ENCODE results near the gene NEFH. TPM values are rescaled to one million over a fixed set of nuclear protein-coding genes. Genes with fewer than 3 reads are reported as not detected.

The NEFH gene
- total RNA-seq, 1 experiment from 2014 or later = not detected

DNA sequence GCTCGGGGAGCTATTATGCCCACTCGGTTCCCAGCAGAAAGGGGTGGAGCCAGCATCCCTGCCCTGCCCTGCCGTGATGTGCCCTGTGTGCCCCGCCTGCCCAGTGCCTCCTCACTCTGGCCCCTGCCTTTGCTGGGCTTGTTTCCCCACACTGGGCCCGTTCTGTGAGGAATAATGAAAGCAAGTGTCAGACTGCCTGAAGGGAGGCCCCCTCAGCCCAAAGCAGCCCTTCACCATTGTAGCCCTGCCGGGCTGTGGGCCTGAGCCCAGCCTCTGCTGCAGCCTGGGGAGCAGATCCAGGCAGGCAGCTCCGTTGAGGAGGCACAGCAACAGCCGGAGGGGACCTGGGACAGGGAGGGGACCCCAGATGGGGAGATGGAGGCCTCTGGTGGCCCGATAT, 20.2 kb upstream of the NEFH start:
- in situ Hi-C loops (cut with HindIII; ENCODE audit: low pct_unique_long_range_greater_than_20kb, low sequenced_read_pairs) = no loop called here
- DNase-seq (ENCODE audit: low read depth) = no peak

- in situ Hi-C loops (cut with HindIII; ENCODE audit: low pct_unique_long_range_greater_than_20kb, low sequenced_read_pairs) = no loop called here
- DNase-seq (ENCODE audit: low read depth) = no peak
Measured at GRCh38 chr22:29461263-29461662, 18.8 kb upstream of the NEFH start.

GRCh38 chr22:29463629-29464028, 16.4 kb upstream of the NEFH start:
- in situ Hi-C loops (cut with HindIII; ENCODE audit: low pct_unique_long_range_greater_than_20kb, low sequenced_read_pairs) = no loop called here
- no peak for DNase-seq (ENCODE audit: low read depth)

GRCh38 chr22:29464581-29464980, 15.4 kb upstream of the NEFH start:
- in situ Hi-C loops (cut with HindIII; ENCODE audit: low pct_unique_long_range_greater_than_20kb, low sequenced_read_pairs) = no loop called here
- DNase-seq (ENCODE audit: low read depth) = no peak

DNA sequence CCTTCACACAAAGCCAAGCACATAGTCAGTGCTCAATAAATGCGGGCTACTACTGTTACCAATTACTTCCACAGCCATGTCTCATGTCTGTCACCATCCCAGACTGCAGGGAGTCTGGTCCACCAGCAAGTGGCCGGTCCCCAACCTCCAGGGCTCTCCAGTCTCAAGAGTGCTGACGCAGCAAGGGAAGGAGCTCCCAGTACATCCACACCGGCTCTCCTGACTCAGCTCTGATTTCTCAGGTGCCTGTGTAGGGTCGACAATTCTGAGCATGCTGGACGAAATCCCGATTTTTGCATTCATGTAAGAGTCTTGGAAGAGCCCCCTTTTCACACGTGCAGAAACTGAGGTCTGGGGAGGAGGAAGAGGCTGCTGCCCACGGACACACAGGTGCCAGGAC, 10.3 kb upstream of the NEFH start:
- DNase-seq (ENCODE audit: low read depth) = peak; percentile 9
- in situ Hi-C loops (cut with HindIII; ENCODE audit: low pct_unique_long_range_greater_than_20kb, low sequenced_read_pairs) = no loop called here

DNA sequence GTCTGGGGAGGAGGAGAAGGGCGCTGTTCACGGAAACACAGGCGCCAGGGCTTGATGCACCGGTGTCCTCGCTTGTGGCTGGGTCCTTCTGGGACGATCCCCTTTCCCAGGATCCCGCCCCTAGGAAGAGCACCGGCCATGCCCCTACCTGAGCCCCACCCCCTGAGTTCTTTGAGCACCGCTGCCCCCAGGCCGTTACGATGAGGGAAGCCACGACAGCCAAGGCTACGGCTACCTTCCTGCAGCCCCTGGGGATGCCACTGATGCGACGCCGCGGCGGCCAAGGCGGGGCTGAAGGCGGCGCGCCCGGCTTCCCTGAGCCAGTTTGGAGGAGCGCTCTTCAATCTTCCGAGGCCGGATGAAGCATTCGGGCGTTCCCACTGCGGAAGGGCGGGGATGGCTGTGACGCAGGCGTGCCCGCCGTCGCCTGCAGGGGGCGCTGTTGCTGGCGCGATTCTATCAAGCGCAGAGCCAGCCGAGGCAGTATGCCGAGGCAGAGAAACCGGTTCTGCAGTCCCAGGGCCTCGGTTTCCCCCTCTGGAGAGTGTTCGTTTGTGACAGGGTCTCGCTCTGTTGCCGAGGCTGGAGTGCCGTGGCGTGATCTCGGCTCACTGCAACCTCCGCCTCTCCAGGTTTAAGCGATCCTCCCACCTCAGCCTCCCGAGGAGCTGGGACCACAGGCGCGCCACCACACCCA, 9.7 kb upstream of the NEFH start:
- peak; percentile 79 for DNase-seq (ENCODE audit: low read depth)
- in situ Hi-C loops (cut with HindIII; ENCODE audit: low pct_unique_long_range_greater_than_20kb, low sequenced_read_pairs) = no loop called here

DNA sequence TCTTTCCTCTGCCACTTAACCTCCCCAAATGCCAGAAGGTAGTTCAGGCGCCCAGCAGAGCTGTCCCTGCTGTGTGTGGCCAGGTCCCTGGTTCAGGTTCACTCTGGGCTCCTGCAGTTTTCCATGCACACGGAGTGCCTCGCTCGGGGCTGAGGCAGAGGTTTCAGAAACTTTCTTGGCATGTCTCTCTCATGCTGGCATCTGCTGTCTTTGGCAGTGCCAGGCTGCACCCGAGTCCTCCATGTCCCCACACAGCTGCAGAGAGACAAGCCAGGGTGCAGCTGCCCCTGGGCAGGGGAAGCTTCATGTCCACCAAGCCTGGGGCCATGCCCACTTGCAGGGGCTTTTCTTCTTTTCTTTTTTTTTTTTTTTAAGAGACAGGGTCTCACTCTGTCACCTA, 7.0 kb upstream of the NEFH start:
- in situ Hi-C loops (cut with HindIII; ENCODE audit: low pct_unique_long_range_greater_than_20kb, low sequenced_read_pairs) = no loop called here
- DNase-seq (ENCODE audit: low read depth) = no peak

- in situ Hi-C loops (cut with HindIII; ENCODE audit: low pct_unique_long_range_greater_than_20kb, low sequenced_read_pairs) = no loop called here
- no peak for DNase-seq (ENCODE audit: low read depth)
Measured at GRCh38 chr22:29475550-29475949, 4.5 kb upstream of the NEFH start.

- in situ Hi-C loops (cut with HindIII; ENCODE audit: low pct_unique_long_range_greater_than_20kb, low sequenced_read_pairs) = no loop called here
- DNase-seq (ENCODE audit: low read depth) = no peak
Measured at GRCh38 chr22:29476116-29476515, 3.9 kb upstream of the NEFH start.

DNA sequence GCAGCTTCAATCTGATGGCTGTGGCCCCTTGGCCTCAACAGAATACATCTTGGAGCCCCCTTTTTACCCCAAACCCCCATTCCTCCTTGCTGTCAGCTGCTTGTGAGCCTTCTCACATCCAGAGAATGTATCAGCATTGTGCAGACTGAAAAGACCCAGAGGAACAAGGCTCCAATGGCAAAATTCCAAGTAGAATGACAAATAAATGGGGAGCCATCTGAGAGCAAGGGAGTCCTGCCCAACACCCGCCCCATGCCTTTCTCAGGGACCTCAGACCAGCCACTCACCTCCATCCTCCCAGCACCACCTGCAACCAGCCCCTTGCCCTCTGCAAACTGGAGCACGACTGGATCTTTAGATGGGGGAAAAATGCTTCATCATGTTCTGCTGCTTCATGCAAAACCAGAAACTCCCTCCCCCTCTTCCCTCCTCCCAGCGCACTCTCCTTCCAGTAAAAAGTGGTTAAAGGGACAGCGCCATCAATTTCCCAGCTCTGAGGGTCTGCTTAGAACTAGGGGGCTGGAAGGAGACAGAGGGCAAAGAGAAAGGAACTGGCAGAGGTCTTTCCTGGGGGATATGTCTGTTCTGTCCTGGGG, 2.2 kb upstream of the NEFH start:
- peak; percentile 60 for DNase-seq (ENCODE audit: low read depth)
- in situ Hi-C loops (cut with HindIII; ENCODE audit: low pct_unique_long_range_greater_than_20kb, low sequenced_read_pairs) = no loop called here

- DNase-seq (ENCODE audit: low read depth) = peak; percentile 57
- in situ Hi-C loops (cut with HindIII; ENCODE audit: low pct_unique_long_range_greater_than_20kb, low sequenced_read_pairs) = no loop called here
Measured at GRCh38 chr22:29478326-29479276, 1.4 kb upstream of the NEFH start.

DNA sequence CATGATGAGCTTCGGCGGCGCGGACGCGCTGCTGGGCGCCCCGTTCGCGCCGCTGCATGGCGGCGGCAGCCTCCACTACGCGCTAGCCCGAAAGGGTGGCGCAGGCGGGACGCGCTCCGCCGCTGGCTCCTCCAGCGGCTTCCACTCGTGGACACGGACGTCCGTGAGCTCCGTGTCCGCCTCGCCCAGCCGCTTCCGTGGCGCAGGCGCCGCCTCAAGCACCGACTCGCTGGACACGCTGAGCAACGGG, 169 bp downstream of the NEFH start:
- DNase-seq (ENCODE audit: low read depth) = no peak
- in situ Hi-C loops (cut with HindIII; ENCODE audit: low pct_unique_long_range_greater_than_20kb, low sequenced_read_pairs) = no loop called here

DNA sequence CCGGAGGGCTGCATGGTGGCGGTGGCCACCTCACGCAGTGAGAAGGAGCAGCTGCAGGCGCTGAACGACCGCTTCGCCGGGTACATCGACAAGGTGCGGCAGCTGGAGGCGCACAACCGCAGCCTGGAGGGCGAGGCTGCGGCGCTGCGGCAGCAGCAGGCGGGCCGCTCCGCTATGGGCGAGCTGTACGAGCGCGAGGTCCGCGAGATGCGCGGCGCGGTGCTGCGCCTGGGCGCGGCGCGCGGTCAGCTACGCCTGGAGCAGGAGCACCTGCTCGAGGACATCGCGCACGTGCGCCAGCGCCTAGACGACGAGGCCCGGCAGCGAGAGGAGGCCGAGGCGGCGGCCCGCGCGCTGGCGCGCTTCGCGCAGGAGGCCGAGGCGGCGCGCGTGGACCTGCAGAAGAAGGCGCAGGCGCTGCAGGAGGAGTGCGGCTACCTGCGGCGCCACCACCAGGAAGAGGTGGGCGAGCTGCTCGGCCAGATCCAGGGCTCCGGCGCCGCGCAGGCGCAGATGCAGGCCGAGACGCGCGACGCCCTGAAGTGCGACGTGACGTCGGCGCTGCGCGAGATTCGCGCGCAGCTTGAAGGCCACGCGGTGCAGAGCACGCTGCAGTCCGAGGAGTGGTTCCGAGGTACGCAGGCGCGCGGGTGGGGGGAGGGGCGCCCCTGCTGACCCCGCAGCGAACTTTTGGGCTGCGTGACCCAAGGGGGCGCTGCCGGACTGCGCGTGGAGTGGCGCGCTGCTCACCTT, 670 bp downstream of the NEFH start:
- in situ Hi-C loops (cut with HindIII; ENCODE audit: low pct_unique_long_range_greater_than_20kb, low sequenced_read_pairs) = no loop called here
- DNase-seq (ENCODE audit: low read depth) = no peak

DNA sequence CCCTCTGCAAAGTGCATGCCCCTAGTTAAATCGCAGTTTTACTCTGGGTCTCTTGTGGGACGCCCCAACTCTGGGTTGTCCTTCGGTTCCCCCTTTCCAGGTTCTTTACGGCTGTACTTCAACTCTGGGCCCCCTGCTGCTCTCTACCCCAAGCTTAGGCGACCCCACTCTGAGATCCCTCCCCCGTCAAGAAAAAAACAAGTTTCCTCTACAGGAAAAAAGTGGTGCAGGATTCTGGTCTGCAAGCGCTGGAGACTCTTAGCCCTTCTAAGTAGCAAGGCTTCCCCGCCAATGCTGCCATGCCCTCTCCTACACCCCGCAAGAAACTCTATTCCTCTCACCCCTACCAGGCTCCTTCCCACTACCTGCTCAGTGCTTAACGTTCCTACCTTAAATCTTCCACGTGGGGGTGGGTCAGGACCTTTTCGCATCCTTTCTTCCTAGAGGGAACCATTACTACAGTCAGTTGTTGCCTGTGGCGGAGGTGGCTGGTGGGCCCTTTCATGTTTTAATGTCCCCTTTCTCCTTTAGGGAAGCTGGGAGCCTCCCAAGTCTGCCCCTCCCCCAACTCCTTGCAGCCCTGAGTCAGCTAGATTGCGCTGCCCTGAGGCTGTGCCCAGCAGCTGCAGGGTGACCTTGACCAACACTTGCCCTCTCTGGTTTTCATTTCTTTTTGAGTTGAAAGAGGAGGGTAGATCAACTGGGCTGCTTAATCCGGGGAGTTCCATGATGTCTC, 1.4 kb downstream of the NEFH start:
- DNase-seq (ENCODE audit: low read depth) = no peak
- in situ Hi-C loops (cut with HindIII; ENCODE audit: low pct_unique_long_range_greater_than_20kb, low sequenced_read_pairs) = no loop called here

GRCh38 chr22:29482253-29482652, 2.2 kb downstream of the NEFH start:
- in situ Hi-C loops (cut with HindIII; ENCODE audit: low pct_unique_long_range_greater_than_20kb, low sequenced_read_pairs) = no loop called here
- no peak for DNase-seq (ENCODE audit: low read depth)

DNA sequence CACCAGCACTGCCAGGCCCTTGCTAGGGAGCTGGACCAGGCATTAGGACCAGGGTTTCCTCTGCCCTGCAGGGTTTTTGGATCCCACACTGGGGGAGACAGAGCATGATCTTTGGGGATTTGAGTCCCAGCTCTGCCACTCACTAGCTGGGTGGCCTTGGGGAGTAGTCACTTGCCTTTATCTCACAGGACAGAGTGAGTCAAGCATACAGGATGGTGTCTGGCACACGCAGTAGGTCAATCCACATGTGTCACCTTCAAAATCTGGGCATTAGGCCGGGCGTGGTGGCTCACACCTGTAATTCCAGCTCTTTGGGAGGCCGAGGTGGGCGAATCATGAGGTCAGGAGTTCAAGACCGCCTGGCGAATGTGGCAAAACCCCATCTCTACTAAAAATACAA, 2.7 kb downstream of the NEFH start:
- DNase-seq (ENCODE audit: low read depth) = no peak
- in situ Hi-C loops (cut with HindIII; ENCODE audit: low pct_unique_long_range_greater_than_20kb, low sequenced_read_pairs) = no loop called here

DNA sequence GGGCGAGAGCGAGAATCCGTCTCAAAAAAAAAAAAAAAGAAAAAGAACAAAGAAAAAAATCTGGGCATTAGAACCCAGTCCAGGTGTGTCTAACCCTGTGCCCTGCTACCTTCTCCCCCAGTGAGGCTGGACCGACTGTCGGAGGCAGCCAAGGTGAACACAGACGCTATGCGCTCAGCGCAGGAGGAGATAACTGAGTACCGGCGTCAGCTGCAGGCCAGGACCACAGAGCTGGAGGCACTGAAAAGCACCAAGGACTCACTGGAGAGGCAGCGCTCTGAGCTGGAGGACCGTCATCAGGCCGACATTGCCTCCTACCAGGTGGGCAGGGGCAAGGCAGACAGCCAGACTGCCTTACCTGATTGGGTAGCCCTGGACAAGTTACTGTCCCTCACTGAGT, 3.2 kb downstream of the NEFH start:
- in situ Hi-C loops (cut with HindIII; ENCODE audit: low pct_unique_long_range_greater_than_20kb, low sequenced_read_pairs) = no loop called here
- no peak for DNase-seq (ENCODE audit: low read depth)

DNA sequence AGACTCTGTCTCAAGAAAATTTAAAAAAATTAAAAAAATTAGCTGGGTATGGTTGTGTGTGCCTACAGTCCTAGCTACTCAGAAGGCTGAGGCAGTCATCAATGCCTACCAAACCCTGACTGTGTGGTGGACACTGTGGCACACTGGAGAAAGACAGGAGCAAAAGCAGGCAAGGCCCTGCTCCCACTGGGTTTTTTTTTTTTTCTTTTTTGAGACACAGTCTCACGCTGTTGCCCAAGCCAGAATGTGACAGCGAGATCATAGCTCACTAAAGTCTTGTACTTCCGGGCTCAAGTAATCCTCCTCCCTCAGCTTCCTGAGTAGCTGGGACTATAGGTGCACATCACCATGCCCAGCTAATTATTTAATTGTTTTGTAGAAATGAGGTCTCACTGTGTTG, 4.6 kb downstream of the NEFH start:
- no peak for DNase-seq (ENCODE audit: low read depth)
- in situ Hi-C loops (cut with HindIII; ENCODE audit: low pct_unique_long_range_greater_than_20kb, low sequenced_read_pairs) = no loop called here

Measured in Caki2 (cell line).